Stimulated activated CD8-positive, alpha-beta memory T cell treated with anti-CD3 and anti-CD28 coated beads, Interleukin-15, amount 100 ng/mL, for 24 hours (primary cell): ENCODE data around the gene B4GALT1.
"Not testable (repeated sequence)": the region's sequence is repeated elsewhere in the genome, so short reads cannot be mapped to it uniquely, and the experiment has no call there.

ENCODE experiments used
- DNase-seq: peaks from one replicate; pipeline ENCODE4 v3.0.0-alpha.2; 2020; ENCODE audit warnings: low read depth

The B4GALT1 gene

GRCh38 chr9:33101104-33101951 lies 65.8 kb downstream of the B4GALT1 start:
- DNase-seq, result no peak

- no peak for DNase-seq
Observed at GRCh38 chr9:33099754-33100153, 67.4 kb downstream of the B4GALT1 start.

- no peak for DNase-seq
Observed at GRCh38 chr9:33097192-33097591, 69.9 kb downstream of the B4GALT1 start.

GRCh38 chr9:33092634-33093033 lies 74.5 kb downstream of the B4GALT1 start:
- no peak for DNase-seq

GRCh38 chr9:33085672-33086071 lies 81.5 kb downstream of the B4GALT1 start:
- DNase-seq, result not testable (repeated sequence)

GRCh38 chr9:33082538-33083326 lies 84.4 kb downstream of the B4GALT1 start:
- DNase-seq, result no peak

- DNase-seq, result no peak
Observed at GRCh38 chr9:33082128-33082527, 85.0 kb downstream of the B4GALT1 start.

GRCh38 chr9:33081128-33081851 lies 85.8 kb downstream of the B4GALT1 start:
- DNase-seq, result no peak

GRCh38 chr9:33080534-33080933 lies 86.6 kb downstream of the B4GALT1 start:
- DNase-seq, result no peak

GRCh38 chr9:33076046-33077004 lies 90.8 kb downstream of the B4GALT1 start, which contains the start of gene SMU1:
Gene SMU1 (minus strand): TSS chr9:33076674. CDS start chr9:33076608, 66 bp downstream.
- peak; percentile 73 for DNase-seq

GRCh38 chr9:33068991-33069390 lies 98.1 kb downstream of the B4GALT1 start:
- DNase-seq, result no peak

- DNase-seq, result no peak
Observed at GRCh38 chr9:33065157-33066076, 101.7 kb downstream of the B4GALT1 start.
